AG04450 (cell line): ENCODE data around the gene TBC1D14. TPM values are rescaled to one million over a fixed set of nuclear protein-coding genes. Genes with fewer than 3 reads are reported as not detected.

Experiments
- CTCF ChIA-PET: fragments of 300-600, 350-600 bp; formaldehyde crosslinking; extraction: SDS; loops from one replicate; lab custom pipeline; 2022; ENCODE audit warnings: antibody characterized with exemption, inconsistent platforms; lab: Charles Lee
- POLR2A ChIA-PET: fragments of 350-600 bp; formaldehyde crosslinking; extraction: SDS; loops from one replicate; lab custom pipeline; 2021; ENCODE audit warnings: antibody characterized with exemption, inconsistent platforms; lab: Yijun Ruan, JAX
- DNase-seq: peaks from one replicate; pipeline ENCODE4 v3.0.0-alpha.2; 2011; ENCODE audit warnings: low read depth, low spot score
- H3K27ac ChIP-seq: one replicate; pipeline ENCODE4 v1.5.1; 2012; ENCODE audit warnings: low read depth, low read length, control low read depth
- H3K27me3 ChIP-seq: one replicate; pipeline ENCODE4 v1.6.0; 2012; ENCODE audit warnings: low read length; ENCODE audit not compliant: control insufficient read depth, insufficient read depth
- H3K4me3 ChIP-seq: 2 replicates; pipeline ENCODE4 v1.5.1; 2011; ENCODE audit warnings: mild to moderate bottlenecking, low read depth, low read length, control low read depth
- H3K9me3 ChIP-seq: 2 replicates; pipeline ENCODE4 v1.5.1; 2012; ENCODE audit warnings: low read length; ENCODE audit not compliant: control insufficient read depth, insufficient read depth
- CTCF ChIP-seq: IDR thresholded peaks from 2 replicates; pipeline ENCODE4 v1.5.1; 2011; ENCODE audit warnings: low read depth, low read length, control low read depth, inconsistent platforms
- polyA plus RNA-seq: library from polyadenylated mRNA; depleted of rRNA; stranded (reverse); fragments of >200 nt; gene quantifications from 2 replicates; pipeline ENCODE4 v1.2.3, GENCODE V29; 2011

TBC1D14 gene
- polyA plus RNA-seq, 1 experiment = 46.3 TPM

DNA sequence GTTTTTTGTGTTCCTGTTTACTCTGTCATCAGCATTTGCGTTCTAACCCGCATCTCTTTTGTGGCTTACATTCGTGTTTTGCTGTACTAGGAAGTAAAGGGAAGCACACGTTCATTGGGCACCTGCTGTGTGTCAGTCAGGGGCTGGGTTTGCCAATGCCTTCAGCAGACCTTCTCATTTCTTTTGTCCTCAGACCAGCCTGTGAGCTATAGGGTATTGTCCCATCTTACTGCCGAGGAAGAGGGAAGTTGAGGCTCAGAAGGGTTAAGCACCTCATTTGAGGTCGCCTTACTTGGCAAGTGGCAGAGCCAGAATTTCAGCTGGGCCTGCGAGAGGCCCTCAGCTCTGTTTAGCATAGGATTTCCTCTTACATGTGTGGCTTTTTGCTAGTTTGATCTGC is 8.7 kb downstream of the TBC1D14 start:
- Histone ChIP-seq H3K9me3 (no peaks in the 10 kb centered on the region; the same call in 1 of the 2 replicates), H3K27ac (no peak overlapping the region), H3K27me3 (no peaks in the 10 kb centered on the region), H3K4me3 (no peak overlapping the region)
- CTCF ChIA-PET = interaction anchor here (0.8 kb wide), 1 partner anchor 11 kb away, joined by 3 read pairs; no protein-coding TSS in a partner anchor
- TF ChIP-seq CTCF = no peak
- no peak for DNase-seq
- POLR2A ChIA-PET = no interaction called here

DNA sequence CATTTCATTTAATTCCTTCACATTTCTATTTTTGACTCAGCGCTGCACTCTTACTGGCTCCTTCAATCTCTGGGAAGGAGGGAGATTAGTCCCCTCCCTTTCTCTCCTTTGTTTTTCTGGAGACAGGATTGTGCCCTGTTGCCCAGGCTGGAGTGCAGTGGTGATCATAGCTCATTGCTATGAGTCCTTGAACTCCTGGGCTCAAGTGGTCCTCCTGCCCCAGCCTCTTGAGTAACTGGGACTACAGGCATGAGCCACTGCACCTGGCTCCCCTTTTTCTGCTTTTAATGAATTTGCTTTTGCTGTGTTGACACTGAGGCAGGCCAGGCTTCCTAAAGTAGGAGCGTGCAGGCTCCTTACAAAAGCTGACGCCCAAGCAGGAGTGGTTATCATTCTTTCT is 10.5 kb downstream of the TBC1D14 start:
- Histone ChIP-seq H3K4me3 (no peak overlapping the region), H3K27ac (no peak overlapping the region), H3K9me3 (no peaks in the 10 kb centered on the region; the same call in 1 of the 2 replicates), H3K27me3 (no peaks in the 10 kb centered on the region)
- POLR2A ChIA-PET = interaction anchor here (0.6 to 0.9 kb wide), 2 partner anchors 11 to 12 kb away, joined by 3 read pairs; partner anchors contain the start of gene TBC1D14
- TF ChIP-seq CTCF = no peak
- CTCF ChIA-PET = no interaction called here
- no peak for DNase-seq

DNA sequence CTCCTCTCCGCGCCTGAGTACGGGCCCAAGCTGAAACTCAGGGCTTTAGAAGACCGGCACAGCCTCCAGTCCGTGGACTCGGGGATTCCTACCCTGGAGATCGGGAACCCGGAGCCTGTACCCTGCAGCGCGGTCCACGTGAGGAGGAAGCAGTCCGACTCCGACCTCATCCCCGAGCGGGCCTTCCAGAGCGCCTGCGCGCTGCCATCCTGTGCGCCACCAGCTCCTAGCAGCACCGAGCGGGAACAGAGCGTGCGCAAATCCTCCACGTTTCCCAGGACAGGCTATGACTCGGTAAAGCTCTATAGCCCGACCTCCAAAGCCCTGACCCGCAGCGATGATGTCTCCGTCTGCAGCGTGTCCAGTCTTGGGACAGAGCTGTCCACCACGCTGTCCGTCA is 13.9 kb downstream of the TBC1D14 start:
- ChIA-PET POLR2A (no interaction called here), CTCF (no interaction called here)
- no peak for DNase-seq

GRCh38 chr4:6924361-6924779 is 14.7 kb downstream of the TBC1D14 start:
- H3K27ac ChIP-seq = no peak overlapping the region
- no peaks in the 10 kb centered on the region; the same call in 1 of the 2 replicates for H3K9me3 ChIP-seq
- ChIA-PET POLR2A (no interaction called here), CTCF (no interaction called here)
- H3K4me3 ChIP-seq = no peak overlapping the region
- TF ChIP-seq CTCF = no peak
- no peaks in the 10 kb centered on the region for H3K27me3 ChIP-seq
- no peak for DNase-seq

More for the DNA sequence above, 13.9 kb downstream of the TBC1D14 start:
- no peaks in the 10 kb centered on the region for H3K27me3 ChIP-seq
- no peaks in the 10 kb centered on the region; the same call in 1 of the 2 replicates for H3K9me3 ChIP-seq
- H3K4me3 ChIP-seq = no peak overlapping the region
- no peak overlapping the region for H3K27ac ChIP-seq
- no peak for TF ChIP-seq CTCF

DNA sequence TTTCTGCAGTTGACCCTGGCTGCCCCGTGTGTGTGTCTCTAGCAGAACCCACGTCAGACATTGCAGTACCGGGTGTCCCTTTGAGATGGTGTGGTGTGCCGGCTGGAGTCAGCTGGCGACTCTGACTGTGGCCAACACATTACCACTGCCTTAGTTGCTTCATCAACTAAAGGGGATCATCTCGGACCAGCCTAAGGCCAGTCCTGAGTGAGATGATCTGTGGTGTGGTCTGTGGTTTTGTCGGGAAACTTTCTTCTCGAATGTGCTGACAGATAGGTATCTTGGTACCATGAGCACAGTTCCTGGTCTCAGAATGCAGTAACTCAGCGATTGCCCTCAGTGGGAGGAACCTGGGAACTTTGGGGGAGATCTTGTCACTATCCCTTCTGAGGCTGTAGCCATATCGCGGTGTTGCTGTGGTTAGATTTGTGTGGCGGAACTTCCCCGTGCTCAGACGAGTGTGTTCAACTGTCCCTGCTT is 15.8 kb downstream of the TBC1D14 start:
- H3K27me3 ChIP-seq = no peaks in the 10 kb centered on the region
- CTCF ChIA-PET = interaction anchor here (1.6 kb wide), 1 partner anchor 8 kb away, joined by 7 read pairs; no protein-coding TSS in a partner anchor
- DNase-seq = no peak

More for the DNA sequence above, 15.8 kb downstream of the TBC1D14 start:
- Histone ChIP-seq H3K27ac (no peak overlapping the region), H3K9me3 (no peaks in the 10 kb centered on the region; the same call in 1 of the 2 replicates), H3K4me3 (no peak overlapping the region)
- TF ChIP-seq CTCF = no peak
- POLR2A ChIA-PET = no interaction called here
